Endodermal cell (in vitro differentiated cells): ENCODE data around the gene SLC12A4. TPM values are rescaled to one million over a fixed set of nuclear protein-coding genes. Genes with fewer than 3 reads are reported as not detected.

Experiments
- DNase-seq: peaks from one replicate; pipeline ENCODE4 v3.0.0-alpha.2; 2017
- H3K27ac ChIP-seq: 2 replicates; pipeline ENCODE4 v1.5.1; 2013; ENCODE audit warnings: mild to moderate bottlenecking, low read depth, low read length, moderate library complexity
- H3K27me3 ChIP-seq: 2 replicates; pipeline ENCODE4 v1.6.1; 2013; ENCODE audit warnings: mild to moderate bottlenecking, low read length, moderate library complexity; ENCODE audit not compliant: insufficient read depth, control insufficient read depth, poor library complexity, severe bottlenecking
- H3K36me3 ChIP-seq: 2 replicates; pipeline ENCODE4 v1.7.0; 2013; ENCODE audit warnings: mild to moderate bottlenecking, low read length, moderate library complexity; ENCODE audit not compliant: control insufficient read depth, insufficient read depth
- H3K4me1 ChIP-seq: one replicate; pipeline ENCODE4 v1.7.0; 2013; ENCODE audit warnings: low read length; ENCODE audit not compliant: control insufficient read depth, insufficient read depth
- H3K4me3 ChIP-seq: 2 replicates; pipeline ENCODE4 v1.5.1; 2013; ENCODE audit warnings: mild to moderate bottlenecking, low read length, moderate library complexity
- H3K9ac ChIP-seq: 2 replicates; pipeline ENCODE4 v1.6.1; 2013; ENCODE audit warnings: mild to moderate bottlenecking, low read length, moderate library complexity; ENCODE audit not compliant: poor library complexity, severe bottlenecking; ENCODE audit errors: extremely low read depth
- H3K9me3 ChIP-seq: 2 replicates; pipeline ENCODE4 v1.6.1; 2013; ENCODE audit warnings: mild to moderate bottlenecking, low read length, moderate library complexity; ENCODE audit not compliant: control insufficient read depth
- H3K27ac Mint-ChIP-seq: 2 replicates; pipeline ENCODE4 v1.8.0; 2020; ENCODE audit warnings: mixed read lengths
- H3K27me3 Mint-ChIP-seq: 2 replicates; pipeline ENCODE4 v1.8.0; 2021; ENCODE audit warnings: mild to moderate bottlenecking, mixed read lengths; ENCODE audit not compliant: insufficient read depth
- H3K36me3 Mint-ChIP-seq: 2 replicates; pipeline ENCODE4 v1.8.0; 2020; ENCODE audit warnings: low read depth, mixed read lengths
- H3K4me1 Mint-ChIP-seq: 2 replicates; pipeline ENCODE4 v1.8.0; 2020; ENCODE audit warnings: mixed read lengths
- H3K4me3 Mint-ChIP-seq: 2 replicates; pipeline ENCODE4 v1.8.0; 2020; ENCODE audit warnings: mild to moderate bottlenecking, moderate library complexity, mixed read lengths
- H3K9me3 Mint-ChIP-seq: 2 replicates; pipeline ENCODE4 v1.8.0; 2020; ENCODE audit warnings: mild to moderate bottlenecking, mixed read lengths
- WGBS, 2 experiments: methylation state at CpG; one replicate each; pipeline versions ENCODE4 v1.1.5 to v1.1.7; 2013; ENCODE audit warnings: missing lambda C conversion rate in 2 of 2, mixed read lengths in 1 of 2; ENCODE audit not compliant: insufficient coverage in 1 of 2, insufficient read length in 1 of 2; 5-methylcytosine and 5-hydroxymethylcytosine counted together
- total RNA-seq, 2 donors: library from RNA; stranded (reverse); fragmentation: NEBNext Ultra II Directional in 1 of 2; extraction: Animal tissue kit (Norgen Biotek cat#: 25700) in 1 of 2; gene quantifications; 2 replicates in 1 of 2; 3 replicates in 1 of 2; pipeline ENCODE4 v1.2.1, GENCODE V29; 2021
- TF ChIP-seq, protein P1 (sequence below): fragments of 200-600 bp; sonication (generic); conservative IDR thresholded peaks from 2 replicates; pipeline ENCODE4 v1.5.0; 2021; ENCODE audit warnings: antibody characterized with exemption, mild to moderate bottlenecking

Gene SLC12A4
- total RNA-seq, 2 donors from 2014 or later = 37.9 to 43.4 TPM

DNA sequence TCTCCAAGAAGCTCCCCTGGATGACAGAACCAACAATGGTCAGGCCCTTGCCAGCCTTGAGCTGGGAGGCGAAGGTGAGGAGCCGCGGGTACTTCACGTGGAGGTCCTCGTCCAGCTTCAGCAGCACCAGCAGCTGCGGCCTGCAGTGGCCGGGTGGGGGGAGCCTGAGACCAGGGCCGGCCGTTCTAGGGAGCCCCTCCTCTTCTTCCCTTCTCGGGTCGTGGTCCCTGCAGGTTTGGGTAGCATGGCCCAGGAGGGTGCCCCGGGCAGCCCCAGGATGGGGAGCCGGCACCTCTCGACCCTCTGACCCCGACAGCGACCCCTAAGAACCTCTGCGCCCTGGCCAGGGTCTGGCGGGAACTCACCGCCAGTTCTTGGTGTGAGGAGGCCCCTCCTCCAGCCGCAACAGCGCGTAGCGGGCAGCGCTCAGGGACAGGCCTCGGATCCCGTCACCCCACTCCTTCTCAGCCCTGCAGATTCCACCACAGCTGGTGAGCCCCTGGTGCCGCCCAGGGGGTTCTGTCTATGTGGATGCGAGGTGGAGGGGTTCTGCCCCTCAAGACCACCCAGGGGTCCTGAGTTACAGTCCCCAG is 21.4 kb downstream of the SLC12A4 start:
- Mint-ChIP-seq H3K36me3 (peaks cover 29% of the 10 kb centered on the region), H3K4me3 (no peak overlapping the region), H3K27me3 (no peaks in the 10 kb centered on the region), H3K4me1 (peaks cover 6% of the 10 kb centered on the region), H3K9me3 (no peaks in the 10 kb centered on the region), H3K27ac (no peak overlapping the region)
- TF ChIP-seq, protein P1, sequence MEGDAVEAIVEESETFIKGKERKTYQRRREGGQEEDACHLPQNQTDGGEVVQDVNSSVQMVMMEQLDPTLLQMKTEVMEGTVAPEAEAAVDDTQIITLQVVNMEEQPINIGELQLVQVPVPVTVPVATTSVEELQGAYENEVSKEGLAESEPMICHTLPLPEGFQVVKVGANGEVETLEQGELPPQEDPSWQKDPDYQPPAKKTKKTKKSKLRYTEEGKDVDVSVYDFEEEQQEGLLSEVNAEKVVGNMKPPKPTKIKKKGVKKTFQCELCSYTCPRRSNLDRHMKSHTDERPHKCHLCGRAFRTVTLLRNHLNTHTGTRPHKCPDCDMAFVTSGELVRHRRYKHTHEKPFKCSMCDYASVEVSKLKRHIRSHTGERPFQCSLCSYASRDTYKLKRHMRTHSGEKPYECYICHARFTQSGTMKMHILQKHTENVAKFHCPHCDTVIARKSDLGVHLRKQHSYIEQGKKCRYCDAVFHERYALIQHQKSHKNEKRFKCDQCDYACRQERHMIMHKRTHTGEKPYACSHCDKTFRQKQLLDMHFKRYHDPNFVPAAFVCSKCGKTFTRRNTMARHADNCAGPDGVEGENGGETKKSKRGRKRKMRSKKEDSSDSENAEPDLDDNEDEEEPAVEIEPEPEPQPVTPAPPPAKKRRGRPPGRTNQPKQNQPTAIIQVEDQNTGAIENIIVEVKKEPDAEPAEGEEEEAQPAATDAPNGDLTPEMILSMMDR = no peak
- no peak for DNase-seq
- Histone ChIP-seq H3K4me3 (no peak overlapping the region), H3K4me1 (peaks cover 10% of the 10 kb centered on the region), H3K36me3 (peaks cover 38% of the 10 kb centered on the region), H3K27ac (no peak overlapping the region), H3K9me3 (no peaks in the 10 kb centered on the region), H3K27me3 (no peaks in the 10 kb centered on the region), H3K9ac (no peak overlapping the region)
- WGBS, 2 experiments = 91 to 96% methylated on average over 10 to 28 of the region's 28 CpGs

DNA sequence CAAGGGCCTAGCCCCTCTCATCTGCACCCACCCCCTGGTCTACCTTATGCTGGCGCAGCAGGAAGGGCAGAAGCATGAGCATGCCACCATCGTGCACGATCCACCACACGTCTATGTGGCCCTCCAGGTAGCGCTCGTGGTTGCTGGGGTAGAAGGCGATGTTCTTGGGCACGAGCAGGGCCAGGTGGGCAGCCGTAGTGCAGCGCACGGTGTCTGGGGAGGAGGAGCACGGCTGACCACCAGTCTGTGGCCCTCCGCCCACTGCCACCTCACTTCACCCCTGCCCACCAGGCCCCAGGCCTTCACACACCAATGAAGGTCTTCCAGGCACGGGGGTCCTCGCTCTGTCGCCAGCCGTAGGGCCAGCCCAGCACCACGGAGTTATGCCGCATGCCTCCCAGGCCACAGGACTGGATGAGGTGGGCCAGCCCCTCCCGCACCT is 22.3 kb downstream of the SLC12A4 start:
- no peaks in the 10 kb centered on the region for H3K27me3 ChIP-seq
- H3K4me1 ChIP-seq = peaks cover 10% of the 10 kb centered on the region
- no peak overlapping the region for H3K9ac ChIP-seq
- no peaks in the 10 kb centered on the region for H3K27me3 Mint-ChIP-seq
- peaks cover 6% of the 10 kb centered on the region for H3K4me1 Mint-ChIP-seq
- H3K27ac Mint-ChIP-seq = no peak overlapping the region
- TF ChIP-seq, protein P1 = no peak
- H3K9me3 Mint-ChIP-seq = no peaks in the 10 kb centered on the region
- H3K36me3 Mint-ChIP-seq = peaks cover 25% of the 10 kb centered on the region
- H3K27ac ChIP-seq = no peak overlapping the region
- peaks cover 38% of the 10 kb centered on the region for H3K36me3 ChIP-seq
- no peaks in the 10 kb centered on the region for H3K9me3 ChIP-seq
- WGBS, 2 experiments = 92 to 98% methylated on average over 15 to 20 of the region's 20 CpGs
- no peak for DNase-seq
- H3K4me3 ChIP-seq = no peak overlapping the region
- H3K4me3 Mint-ChIP-seq = no peak overlapping the region

DNA sequence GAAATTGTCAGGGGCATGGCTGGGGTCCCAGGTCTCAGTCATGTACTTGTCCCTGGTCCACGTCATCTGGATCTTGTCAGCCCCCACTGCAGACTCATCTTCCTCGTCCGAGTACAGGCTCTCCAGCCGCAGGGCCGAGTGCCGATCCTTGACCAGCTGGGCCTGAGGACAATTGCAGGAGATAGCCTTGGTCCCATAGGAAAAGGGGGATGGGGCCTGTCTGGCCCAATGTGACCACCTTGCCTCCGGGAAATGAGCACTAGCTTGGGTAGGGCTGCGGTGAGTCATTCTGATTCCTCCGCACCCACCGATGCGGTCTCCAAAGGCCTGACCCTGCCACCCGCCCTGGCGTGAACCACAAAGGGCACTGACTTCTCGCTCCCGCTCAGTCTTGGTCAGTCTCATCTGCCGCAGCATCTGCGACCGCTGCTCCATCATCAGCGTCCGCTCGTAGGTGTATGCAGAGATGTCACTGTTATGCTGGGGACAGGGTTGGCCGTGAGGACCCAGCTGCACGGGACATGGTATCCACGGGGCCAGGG is 23.0 kb downstream of the SLC12A4 start:
- Histone ChIP-seq H3K36me3 (peaks cover 38% of the 10 kb centered on the region), H3K27ac (no peak overlapping the region), H3K9ac (no peak overlapping the region), H3K4me1 (peaks cover 10% of the 10 kb centered on the region), H3K9me3 (no peaks in the 10 kb centered on the region), H3K4me3 (no peak overlapping the region), H3K27me3 (no peaks in the 10 kb centered on the region)
- H3K4me1 Mint-ChIP-seq = peaks cover 6% of the 10 kb centered on the region
- no peaks in the 10 kb centered on the region for H3K9me3 Mint-ChIP-seq
- DNase-seq = no peak
- no peak overlapping the region for H3K4me3 Mint-ChIP-seq
- TF ChIP-seq, protein P1 = no peak
- no peaks in the 10 kb centered on the region for H3K27me3 Mint-ChIP-seq
- peaks cover 20% of the 10 kb centered on the region for H3K36me3 Mint-ChIP-seq
- H3K27ac Mint-ChIP-seq = no peak overlapping the region
- 93 to 94% methylated on average over 13 to 24 of the region's 24 CpGs for WGBS, 2 experiments
